Mammary epithelial cell (primary cell): ENCODE measurements around the gene TRMT10C.

ENCODE experiments used
- CTCF ChIP-seq, 2 donors: IDR thresholded peaks in 1 of 2; conservative IDR thresholded peaks in 1 of 2; 2 replicates each; pipeline ENCODE4 v1.5.1; 2011 to 2012; ENCODE audit warnings: inconsistent platforms in 2 of 2, low read length in 2 of 2, mild to moderate bottlenecking in 2 of 2, control low read depth in 1 of 2, low read depth in 1 of 2; ENCODE audit not compliant: insufficient read depth in 1 of 2; ENCODE audit errors: extremely low read depth in 1 of 2
- EZH2 ChIP-seq: IDR thresholded peaks from 2 replicates; pipeline ENCODE4 v1.6.1; 2012; ENCODE audit warnings: low read length, inconsistent platforms, borderline replicate concordance

DNA sequence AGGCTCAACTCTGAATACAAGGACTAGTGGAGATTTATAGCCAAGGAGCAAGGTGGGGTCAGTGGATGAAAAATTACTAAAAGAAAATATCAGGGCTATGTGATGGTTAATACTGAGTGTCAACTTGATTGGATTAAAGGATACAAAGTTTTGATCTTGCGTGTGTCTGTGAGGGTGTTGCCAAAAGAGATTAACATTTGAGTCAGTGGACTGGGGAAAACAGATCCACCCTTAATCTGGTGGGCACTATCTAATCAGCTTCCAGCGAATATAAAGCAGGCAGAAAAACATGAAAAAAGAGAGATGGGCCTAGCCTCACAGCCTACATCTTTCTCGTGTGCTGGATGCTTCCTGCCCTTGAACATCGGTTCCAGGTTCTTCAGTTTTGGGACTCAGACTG lies 34.2 kb upstream of the TRMT10C start:
- TF ChIP-seq CTCF (conservative IDR thresholded peaks at IDR 0.05 in 1 of 2, IDR thresholded peaks at IDR 0.05 in 1 of 2; ENCODE audit: extremely low read depth in 1 of 2, insufficient read depth in 1 of 2, low read depth in 1 of 2, low read length in 2 of 2) (no peak), EZH2 (no peak)
